NT2/D1 (cell line): ENCODE results near the gene TM9SF1.

ENCODE experiments used
- DNase-seq: peaks from one replicate; pipeline ENCODE4 v3.0.0-alpha.2; 2011; ENCODE audit warnings: low read depth, low spot score
- H3K27me3 ChIP-seq: 2 replicates; pipeline ENCODE4 v1.6.0; 2011; ENCODE audit warnings: mild to moderate bottlenecking; ENCODE audit not compliant: insufficient read length, insufficient read depth
- H3K36me3 ChIP-seq: 2 replicates; pipeline ENCODE4 v1.6.1; 2011; ENCODE audit warnings: mild to moderate bottlenecking, low read length, mixed read lengths; ENCODE audit not compliant: insufficient read depth, insufficient read length
- H3K4me1 ChIP-seq: 2 replicates; pipeline ENCODE4 v1.5.1; 2011; ENCODE audit not compliant: insufficient read depth, insufficient read length
- H3K4me3 ChIP-seq: 2 replicates; pipeline ENCODE4 v1.5.1; 2011; ENCODE audit warnings: low read depth; ENCODE audit not compliant: insufficient read length
- H3K9ac ChIP-seq: 2 replicates; pipeline ENCODE4 v1.6.0; 2011; ENCODE audit warnings: low read depth; ENCODE audit not compliant: insufficient read length
- H3K9me3 ChIP-seq: 2 replicates; pipeline ENCODE4 v1.5.1; 2011; ENCODE audit warnings: mild to moderate bottlenecking, low read length; ENCODE audit not compliant: insufficient read depth
- SUZ12 ChIP-seq: IDR thresholded peaks from 2 replicates; pipeline ENCODE4 v1.6.1; 2011; ENCODE audit not compliant: insufficient read length, insufficient read depth; ENCODE audit errors: extremely low read depth
- YY1 ChIP-seq: IDR thresholded peaks from 2 replicates; pipeline ENCODE4 v1.6.1; 2011; ENCODE audit not compliant: insufficient read length, insufficient read depth
- ZNF274 ChIP-seq: IDR thresholded peaks from 2 replicates; pipeline ENCODE4 v1.6.1; 2011; ENCODE audit warnings: mild to moderate bottlenecking, low read depth, low read length

The TM9SF1 gene

GRCh38 chr14:24190416-24190815 is 4.8 kb downstream of the TM9SF1 start:
- no peaks in the 10 kb centered on the region for H3K27me3 ChIP-seq
- no peak overlapping the region for H3K4me3 ChIP-seq
- no peak overlapping the region for H3K9ac ChIP-seq
- no peak for DNase-seq
- peaks cover 2% of the 10 kb centered on the region for H3K4me1 ChIP-seq
- no peaks in the 10 kb centered on the region for H3K9me3 ChIP-seq
- peaks cover 62% of the 10 kb centered on the region for H3K36me3 ChIP-seq
- no peak for TF ChIP-seq ZNF274
- no peak for TF ChIP-seq YY1
- TF ChIP-seq SUZ12: no peak

- TF ChIP-seq YY1: no peak
- TF ChIP-seq ZNF274: no peak
- no peak for TF ChIP-seq SUZ12
- DNase-seq: no peak
- Histone ChIP-seq H3K36me3 (peaks cover 71% of the 10 kb centered on the region), H3K9ac (peak overlapping the region; percentile 44), H3K4me1 (peaks cover 2% of the 10 kb centered on the region), H3K9me3 (no peaks in the 10 kb centered on the region), H3K4me3 (no peak overlapping the region), H3K27me3 (no peaks in the 10 kb centered on the region)
Measured at GRCh38 chr14:24189460-24189859, 5.8 kb downstream of the TM9SF1 start.

- DNase-seq: no peak
- peak overlapping the region; percentile 44 for H3K9ac ChIP-seq
- H3K4me3 ChIP-seq: peak overlapping the region; percentile 86
- H3K36me3 ChIP-seq: peaks cover 71% of the 10 kb centered on the region
- peaks cover 2% of the 10 kb centered on the region for H3K4me1 ChIP-seq
- no peak for TF ChIP-seq YY1
- TF ChIP-seq SUZ12: no peak
- TF ChIP-seq ZNF274: no peak
- no peaks in the 10 kb centered on the region for H3K27me3 ChIP-seq
- no peaks in the 10 kb centered on the region for H3K9me3 ChIP-seq
Measured at GRCh38 chr14:24189059-24189375, 6.2 kb downstream of the TM9SF1 start.

DNA sequence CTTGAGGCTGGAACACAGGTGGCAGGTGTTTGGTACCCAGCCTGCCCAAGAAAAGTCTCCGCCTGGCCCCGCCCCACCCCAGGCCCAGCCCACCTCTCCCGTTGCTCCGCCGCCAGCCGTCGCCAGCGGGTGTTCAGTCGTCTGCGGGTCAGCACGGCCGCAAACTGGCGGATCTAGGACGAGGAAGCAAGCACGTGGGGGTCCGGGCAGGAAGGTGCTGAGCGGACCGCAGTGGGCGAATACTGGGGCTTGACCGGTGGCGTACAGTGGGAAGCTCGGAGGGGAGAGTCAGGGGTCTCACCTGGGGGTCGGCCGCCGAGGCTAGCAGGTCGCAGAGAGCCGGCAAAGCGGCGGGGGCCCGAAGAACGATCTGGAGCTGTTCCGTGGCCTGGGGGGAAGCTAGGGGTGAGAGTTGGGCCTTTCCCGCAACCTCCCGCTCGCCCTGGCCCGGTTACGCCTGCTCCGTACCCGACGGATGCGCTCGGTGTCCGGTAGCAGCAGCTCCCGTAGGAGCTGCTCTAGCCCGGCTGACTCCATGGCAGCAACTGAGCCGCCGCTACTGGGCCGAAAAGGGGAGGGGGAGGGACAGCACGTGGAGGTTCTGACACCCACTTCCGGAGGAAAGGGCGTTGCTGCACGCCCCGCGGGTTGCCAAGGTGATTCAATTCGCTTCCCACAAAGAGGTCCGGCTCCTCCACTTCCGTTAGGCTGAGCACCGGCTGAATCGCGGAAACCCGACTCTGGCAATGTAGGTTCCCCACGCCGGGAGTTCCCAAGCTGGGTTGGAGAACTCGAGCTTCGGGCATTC is 6.8 kb downstream of the TM9SF1 start, which contains the start of gene IPO4:
IPO4 (minus strand) TSS at position 566 of the 808 bp plus-strand sequence; CDS start at position 537, 29 bp downstream.
- peaks cover 2% of the 10 kb centered on the region for H3K4me1 ChIP-seq
- H3K9ac ChIP-seq: peak within 1 kb of the TSS; percentile 91
- H3K4me3 ChIP-seq: peak within 1 kb of the TSS; percentile 86
- TF ChIP-seq YY1 (peak; percentile 39), SUZ12 (no peak), ZNF274 (no peak)
- H3K36me3 ChIP-seq: peaks cover 74% of the 10 kb centered on the region
- peak; percentile 92 for DNase-seq
- H3K9me3 ChIP-seq: no peaks in the 10 kb centered on the region
- H3K27me3 ChIP-seq: no peaks in the 10 kb centered on the region

DNA sequence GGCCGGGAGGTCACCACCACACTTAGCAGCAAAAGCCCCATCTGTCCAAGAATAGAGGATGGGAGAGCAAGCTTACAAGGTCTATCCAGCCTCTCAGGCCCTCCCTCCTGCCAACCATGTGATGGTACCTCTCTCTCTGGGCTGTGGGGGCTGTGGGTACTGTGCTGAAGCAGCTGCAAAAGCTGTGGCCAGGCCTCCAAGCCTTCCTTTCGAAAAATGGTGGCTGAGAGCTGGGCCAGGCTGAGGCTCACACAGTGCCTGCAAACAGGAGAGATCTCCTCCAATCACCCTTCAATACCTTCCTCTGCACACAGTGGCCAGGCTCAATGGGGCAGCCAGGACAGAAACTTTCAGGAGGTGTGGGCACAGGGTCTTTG is 7.7 kb downstream of the TM9SF1 start:
- H3K4me1 ChIP-seq: peaks cover 2% of the 10 kb centered on the region
- no peaks in the 10 kb centered on the region for H3K27me3 ChIP-seq
- peak overlapping the region; percentile 86 for H3K4me3 ChIP-seq
- H3K36me3 ChIP-seq: peaks cover 76% of the 10 kb centered on the region
- H3K9ac ChIP-seq: peak overlapping the region; percentile 9
- no peaks in the 10 kb centered on the region for H3K9me3 ChIP-seq
- TF ChIP-seq ZNF274 (no peak), SUZ12 (no peak), YY1 (no peak)
- no peak for DNase-seq

DNA sequence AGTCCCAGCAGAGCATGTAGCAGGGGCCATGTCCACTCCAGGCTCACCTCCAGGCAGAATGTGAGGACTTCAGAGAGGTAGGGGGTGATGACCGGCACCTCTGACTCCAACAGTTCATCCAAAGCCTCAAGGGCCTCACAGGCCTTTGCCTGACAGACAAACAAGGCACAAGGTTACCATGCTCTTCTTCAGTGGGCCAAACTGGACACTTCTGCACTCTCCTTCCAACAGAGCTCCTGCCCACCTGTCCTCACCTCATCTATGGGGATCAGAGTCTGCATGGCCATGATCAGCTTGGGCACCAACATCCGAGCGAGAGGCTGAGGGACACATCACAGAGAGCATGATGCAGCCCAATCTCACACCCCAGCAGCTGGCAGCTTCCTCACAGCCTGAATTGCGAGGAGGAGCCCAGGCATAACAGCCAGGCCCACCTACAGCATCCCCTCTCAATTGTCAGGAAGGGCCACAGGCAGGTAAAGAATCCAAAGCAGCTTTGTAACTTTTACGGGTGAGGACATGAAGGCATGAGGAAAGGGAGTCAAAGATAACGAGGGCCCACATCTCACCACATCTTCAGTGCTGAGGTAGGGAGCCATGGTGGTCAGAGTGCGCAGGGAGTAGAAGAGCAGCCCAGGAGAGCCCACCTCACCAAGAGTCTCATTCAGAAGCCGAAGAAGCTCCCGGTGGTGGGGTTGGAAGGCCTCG is 8.3 kb downstream of the TM9SF1 start:
- TF ChIP-seq ZNF274 (no peak), SUZ12 (no peak), YY1 (no peak)
- no peak for DNase-seq
- H3K4me1 ChIP-seq: peaks cover 2% of the 10 kb centered on the region
- H3K9me3 ChIP-seq: no peaks in the 10 kb centered on the region
- peaks cover 76% of the 10 kb centered on the region for H3K36me3 ChIP-seq
- no peak overlapping the region for H3K9ac ChIP-seq
- H3K27me3 ChIP-seq: no peaks in the 10 kb centered on the region
- H3K4me3 ChIP-seq: no peak overlapping the region

DNA sequence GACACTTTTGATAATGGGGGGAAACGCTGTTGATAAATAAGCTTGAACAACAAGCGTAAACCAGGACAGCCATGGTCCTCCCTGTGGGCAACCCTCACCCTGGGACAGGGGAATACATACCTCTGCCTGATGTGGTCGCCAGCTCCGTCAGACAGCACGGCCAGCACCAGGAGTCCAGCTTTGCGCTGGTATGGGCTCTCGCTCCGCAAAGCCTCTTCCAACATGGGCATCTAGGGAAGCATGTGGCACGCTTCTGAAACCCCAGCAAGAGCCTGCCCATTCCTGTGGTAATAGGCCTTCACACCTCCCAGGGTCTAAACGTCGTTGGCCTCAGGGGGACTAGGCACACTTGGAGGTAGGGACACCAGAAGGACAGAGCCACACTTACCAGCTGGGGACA is 9.5 kb downstream of the TM9SF1 start:
- Histone ChIP-seq H3K9me3 (no peaks in the 10 kb centered on the region), H3K36me3 (peaks cover 84% of the 10 kb centered on the region), H3K4me3 (no peak overlapping the region), H3K9ac (no peak overlapping the region), H3K27me3 (no peaks in the 10 kb centered on the region), H3K4me1 (peaks cover 2% of the 10 kb centered on the region)
- no peak for DNase-seq
- TF ChIP-seq SUZ12 (no peak), ZNF274 (no peak), YY1 (no peak)
